ENCODE results near the gene KRT72.

DNA sequence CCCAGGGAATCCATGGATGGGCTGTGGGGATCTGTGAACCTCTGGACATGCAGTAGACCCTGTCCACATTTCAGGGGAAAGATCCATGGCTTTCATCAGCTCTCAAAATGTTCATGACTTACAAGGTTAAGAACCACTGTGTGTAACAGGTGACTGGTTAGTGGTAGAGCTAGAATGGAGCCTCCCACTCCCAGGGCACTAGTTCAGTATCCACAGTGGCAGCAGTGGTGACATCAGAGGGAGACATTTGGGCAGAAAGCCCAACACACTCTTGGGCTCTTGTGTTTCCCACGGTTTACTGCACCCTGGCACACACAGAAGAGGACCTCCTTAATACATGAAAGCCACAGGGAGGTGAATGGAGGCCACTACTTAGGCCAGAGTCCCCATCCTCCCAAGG, 36.7 kb downstream of the KRT72 start:
- no peak for TF ChIP-seq CTCF (IDR thresholded peaks at IDR 0.05; ENCODE audit: low read length)
- no peak for TF ChIP-seq EZH2 (IDR thresholded peaks at IDR 0.05; ENCODE audit: borderline replicate concordance, low read length)
